Activated T-helper 1 cell treated with anti-CD3 and anti-CD28 coated beads, Interleukin-12 subunit alpha, Interleukin-12 subunit beta, Interleukin-2, Interleukin-4 antibody, amounts not matched to agents 30 ng/mL and 10 ng/mL and 1 ng/mL, durations not matched to agents 14 hours and 24 hours and 36 hours (primary cell): ENCODE results near the gene RNF167. TPM values are rescaled to one million over a fixed set of nuclear protein-coding genes. Genes with fewer than 3 reads are reported as not detected.
A peak's percentile ranks its signal among the peaks of the same experiment; 100 is the strongest.

Experiments
- DNase-seq: peaks from one replicate; pipeline ENCODE4 v3.0.0; 2021; ENCODE audit warnings: low spot score
- H3K27ac Mint-ChIP-seq: one replicate; pipeline ENCODE4 v1.8.0; 2021; ENCODE audit warnings: mild to moderate bottlenecking, mixed read lengths
- H3K27me3 Mint-ChIP-seq: one replicate; pipeline ENCODE4 v1.8.0; 2022; ENCODE audit warnings: mild to moderate bottlenecking, moderate library complexity, mixed read lengths; ENCODE audit not compliant: insufficient read depth
- H3K36me3 Mint-ChIP-seq: one replicate; pipeline ENCODE4 v1.8.0; 2021; ENCODE audit warnings: low read depth, mixed read lengths
- H3K4me1 Mint-ChIP-seq: one replicate; pipeline ENCODE4 v1.8.0; 2021; ENCODE audit warnings: low read depth, mixed read lengths
- H3K4me3 Mint-ChIP-seq: one replicate; pipeline ENCODE4 v1.8.0; 2021; ENCODE audit warnings: mild to moderate bottlenecking, moderate library complexity, mixed read lengths
- H3K9me3 Mint-ChIP-seq: one replicate; pipeline ENCODE4 v1.8.0; 2021; ENCODE audit warnings: mixed read lengths
- intact Hi-C: fragments of 100-400 bp; cut with micrococcal nuclease; formaldehyde crosslinking; loops from one replicate; pipeline ENCODE4 v1.15.1; 2024
- total RNA-seq: library from RNA; stranded (reverse); gene quantifications from 2 replicates; pipeline ENCODE4 v1.2.3, GENCODE V29; 2022

Gene RNF167
- 138 and 140 TPM in 2 replicates for total RNA-seq

DNA sequence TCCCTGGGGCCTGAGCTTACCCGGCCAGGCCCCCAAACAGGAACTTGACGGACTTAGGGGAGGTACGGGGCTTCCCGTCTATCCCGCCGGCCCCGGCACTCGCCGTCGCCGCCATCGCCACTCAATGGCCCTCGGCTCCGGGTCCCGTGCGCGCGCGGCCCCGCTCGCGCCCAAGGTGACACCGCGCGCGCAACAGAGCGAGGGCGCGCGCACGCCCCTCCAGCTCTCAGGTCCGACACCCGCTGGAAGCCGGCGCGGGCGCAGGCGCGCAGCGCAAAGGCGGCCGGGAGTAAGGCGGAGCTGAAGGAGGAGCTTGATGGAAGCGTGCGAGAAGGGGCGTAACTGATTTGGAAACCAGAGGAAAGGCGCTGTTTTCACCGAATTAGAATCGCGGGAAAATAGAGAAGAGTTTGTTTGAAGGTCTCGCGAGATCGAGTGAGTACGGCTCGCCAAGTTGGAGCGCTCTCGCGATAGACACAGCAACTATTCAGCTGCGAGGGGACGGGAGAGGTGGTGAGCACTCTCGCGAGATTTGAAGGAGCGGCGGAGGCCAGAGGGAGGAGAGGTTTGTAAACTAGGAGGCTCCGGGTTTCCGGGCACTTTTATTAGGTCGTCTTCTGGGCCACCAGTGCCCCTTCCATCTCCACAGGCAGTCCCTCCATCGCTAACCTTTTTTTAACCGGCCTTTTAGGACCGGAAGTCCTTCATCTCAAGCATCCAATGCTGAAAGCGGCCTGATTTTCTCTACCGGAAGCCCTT is at the start of gene RNF167, which contains the start of gene SLC25A11:
Gene RNF167, plus strand, starts transcription at position 473 of the 759 bp plus-strand sequence. CDS start 642 bp downstream, outside the sequence.
Gene SLC25A11, minus strand, starts transcription at position 251 of the 759 bp plus-strand sequence. Its CDS starts 136 bp downstream, at position 115.
- H3K27ac Mint-ChIP-seq: peak within 1 kb of the TSS; percentile 94

GRCh38 chr17:4891411-4892410 is 48.4 kb upstream of the RNF167 start:
- peaks cover 5% of the 10 kb centered on the region for H3K4me1 Mint-ChIP-seq
- no peak for DNase-seq
- intact Hi-C loops: no loop called here
- no peaks in the 10 kb centered on the region for H3K27me3 Mint-ChIP-seq
- no peaks in the 10 kb centered on the region for H3K9me3 Mint-ChIP-seq
- H3K4me3 Mint-ChIP-seq: no peak overlapping the region
- peaks cover 13% of the 10 kb centered on the region for H3K36me3 Mint-ChIP-seq
- no peak overlapping the region for H3K27ac Mint-ChIP-seq

More for the DNA sequence above, at the start of gene RNF167, which contains the start of gene SLC25A11:
- Mint-ChIP-seq H3K36me3 (peaks cover 54% of the 10 kb centered on the region), H3K4me1 (peaks cover 56% of the 10 kb centered on the region), H3K9me3 (no peaks in the 10 kb centered on the region), H3K4me3 (peak within 1 kb of the TSS; percentile 100), H3K27me3 (no peaks in the 10 kb centered on the region)
- intact Hi-C loops: loop anchor here (1.0 to 5.0 kb wide), 9 partner anchors 8 to 573 kb away; partner anchors contain the start of genes C17orf107, INCA1, KIF1C and MED11
- DNase-seq: peak; percentile 98

DNA sequence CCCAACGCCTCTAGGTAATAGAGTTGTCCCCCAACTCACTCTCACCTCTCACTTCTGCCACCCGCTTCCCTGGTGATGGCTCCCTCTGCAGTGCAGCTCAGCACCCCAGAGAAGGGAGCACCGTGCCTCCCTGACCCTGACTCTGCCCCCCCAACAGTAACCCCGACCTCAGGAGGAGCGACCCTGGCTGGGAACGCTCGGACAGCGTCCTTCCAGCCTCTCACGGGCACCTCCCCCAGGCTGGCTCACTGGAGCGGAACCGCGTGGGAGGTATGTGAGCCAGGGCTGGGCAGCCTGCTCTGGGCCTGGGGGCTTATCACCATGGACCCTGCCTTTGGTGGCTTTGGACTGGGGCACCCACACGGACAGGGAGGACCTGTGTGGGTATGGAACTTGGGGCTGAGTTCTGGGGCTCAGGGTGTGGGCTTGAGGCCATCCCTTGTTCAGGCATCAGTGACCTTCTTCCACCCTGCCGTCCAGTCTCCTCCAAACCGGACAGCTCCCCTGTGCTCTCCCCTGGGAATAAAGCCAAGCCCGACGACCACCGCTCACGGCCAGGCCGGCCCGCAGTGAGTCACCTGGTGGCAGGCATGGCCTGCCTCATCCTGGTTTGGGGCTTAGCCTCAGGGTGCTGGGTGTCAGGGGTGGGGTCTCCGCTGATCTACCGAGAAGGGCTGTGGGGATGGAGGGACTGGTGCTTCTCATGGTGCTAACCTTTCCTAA is 47.4 kb upstream of the RNF167 start:
- no peak overlapping the region for H3K4me3 Mint-ChIP-seq
- H3K27ac Mint-ChIP-seq: no peak overlapping the region
- DNase-seq: no peak

DNA sequence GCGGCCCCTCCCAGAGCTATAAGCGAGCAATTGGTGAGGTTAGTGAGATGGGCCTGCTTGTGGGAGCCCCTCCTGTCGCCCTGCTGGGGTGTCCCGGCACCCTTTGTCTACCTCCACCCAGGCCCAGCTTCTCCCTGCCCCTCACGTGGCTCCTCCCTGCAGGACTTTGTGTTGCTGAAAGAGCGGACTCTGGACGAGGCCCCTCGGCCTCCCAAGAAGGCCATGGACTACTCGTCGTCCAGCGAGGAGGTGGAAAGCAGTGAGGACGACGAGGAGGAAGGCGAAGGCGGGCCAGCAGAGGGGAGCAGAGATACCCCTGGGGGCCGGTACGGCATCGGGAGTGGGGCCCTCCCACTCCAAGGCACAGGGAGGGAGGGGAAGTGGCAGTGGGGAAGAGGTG is 46.8 kb upstream of the RNF167 start:
- Mint-ChIP-seq H3K27ac (no peak overlapping the region), H3K4me1 (peaks cover 5% of the 10 kb centered on the region), H3K27me3 (no peaks in the 10 kb centered on the region), H3K4me3 (no peak overlapping the region), H3K9me3 (no peaks in the 10 kb centered on the region), H3K36me3 (peaks cover 8% of the 10 kb centered on the region)
- DNase-seq: no peak
- intact Hi-C loops: no loop called here

More for the DNA sequence above, 47.4 kb upstream of the RNF167 start:
- H3K4me1 Mint-ChIP-seq: peaks cover 5% of the 10 kb centered on the region
- peaks cover 8% of the 10 kb centered on the region for H3K36me3 Mint-ChIP-seq
- H3K27me3 Mint-ChIP-seq: no peaks in the 10 kb centered on the region
- no peaks in the 10 kb centered on the region for H3K9me3 Mint-ChIP-seq
- intact Hi-C loops: no loop called here

DNA sequence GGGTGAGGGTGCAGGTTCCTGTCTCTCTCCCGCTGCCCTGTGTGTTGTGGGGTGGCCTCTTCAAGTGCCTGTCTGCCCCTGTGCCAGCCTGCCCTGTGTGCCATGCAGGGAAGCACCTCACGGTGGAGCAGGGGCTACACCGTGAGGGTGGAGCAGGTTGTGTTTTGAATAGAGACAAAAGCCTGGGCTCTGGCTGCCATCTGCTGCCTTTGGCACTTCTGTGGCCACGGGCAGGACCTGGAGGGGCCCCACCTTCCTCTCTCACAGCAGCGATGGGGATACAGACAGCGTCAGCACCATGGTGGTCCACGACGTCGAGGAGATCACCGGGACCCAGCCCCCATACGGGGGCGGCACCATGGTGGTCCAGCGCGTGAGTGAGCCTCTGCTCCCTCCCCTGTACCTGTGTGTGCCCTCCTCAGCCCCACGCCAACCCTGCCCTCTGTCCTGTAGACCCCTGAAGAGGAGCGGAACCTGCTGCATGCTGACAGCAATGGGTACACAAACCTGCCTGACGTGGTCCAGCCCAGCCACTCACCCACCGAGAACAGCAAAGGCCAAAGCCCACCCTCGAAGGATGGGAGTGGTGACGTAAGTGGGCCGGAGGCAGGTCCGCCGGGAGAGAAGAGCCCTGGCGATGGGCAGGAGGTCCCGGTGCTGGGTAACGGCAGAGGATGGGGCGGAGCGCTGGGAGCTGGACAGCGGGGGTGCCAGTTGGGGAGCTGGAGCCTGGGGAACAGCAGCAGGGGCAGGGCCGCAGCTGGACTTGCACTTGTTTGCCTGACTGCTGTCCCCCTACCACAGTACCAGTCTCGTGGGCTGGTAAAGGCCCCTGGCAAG is 46.1 kb upstream of the RNF167 start:
- H3K4me1 Mint-ChIP-seq: peaks cover 8% of the 10 kb centered on the region
- peaks cover 8% of the 10 kb centered on the region for H3K36me3 Mint-ChIP-seq
- H3K27ac Mint-ChIP-seq: no peak overlapping the region
- no peak for DNase-seq
- no peak overlapping the region for H3K4me3 Mint-ChIP-seq
- H3K27me3 Mint-ChIP-seq: no peaks in the 10 kb centered on the region
- intact Hi-C loops: no loop called here
- no peaks in the 10 kb centered on the region for H3K9me3 Mint-ChIP-seq

- intact Hi-C loops: no loop called here
- no peaks in the 10 kb centered on the region for H3K9me3 Mint-ChIP-seq
- no peak overlapping the region for H3K27ac Mint-ChIP-seq
- H3K4me3 Mint-ChIP-seq: no peak overlapping the region
- no peak for DNase-seq
- H3K4me1 Mint-ChIP-seq: peaks cover 10% of the 10 kb centered on the region
- H3K36me3 Mint-ChIP-seq: peaks cover 8% of the 10 kb centered on the region
- H3K27me3 Mint-ChIP-seq: peaks cover 8% of the 10 kb centered on the region
Measured at GRCh38 chr17:4895121-4895520, 44.9 kb upstream of the RNF167 start.

DNA sequence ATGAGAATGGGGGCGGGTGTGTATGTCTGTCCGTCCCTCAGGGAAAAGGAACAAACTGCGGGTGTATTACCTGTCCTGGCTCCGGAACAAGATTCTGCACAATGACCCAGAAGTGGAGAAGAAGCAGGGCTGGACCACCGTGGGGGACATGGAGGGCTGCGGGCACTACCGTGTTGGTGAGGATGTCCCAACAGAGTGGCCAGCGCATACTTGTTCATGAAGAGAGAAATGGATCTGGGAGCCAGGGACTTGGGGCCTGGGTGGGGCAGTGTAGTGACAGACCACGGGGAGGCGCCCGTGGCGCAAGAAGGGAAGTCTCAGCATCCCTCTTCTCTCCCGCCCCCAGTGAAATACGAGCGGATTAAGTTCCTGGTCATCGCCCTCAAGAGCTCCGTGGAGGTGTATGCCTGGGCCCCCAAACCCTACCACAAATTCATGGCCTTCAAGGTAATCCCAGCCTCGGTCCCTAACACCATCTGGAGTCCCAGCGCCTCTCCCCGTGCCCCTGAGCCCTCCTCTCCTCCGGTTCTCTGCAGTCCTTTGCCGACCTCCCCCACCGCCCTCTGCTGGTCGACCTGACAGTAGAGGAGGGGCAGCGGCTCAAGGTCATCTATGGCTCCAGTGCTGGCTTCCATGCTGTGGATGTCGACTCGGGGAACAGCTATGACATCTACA is 44.3 kb upstream of the RNF167 start:
- peaks cover 8% of the 10 kb centered on the region for H3K36me3 Mint-ChIP-seq
- no peaks in the 10 kb centered on the region for H3K9me3 Mint-ChIP-seq
- intact Hi-C loops: no loop called here
- no peak overlapping the region for H3K4me3 Mint-ChIP-seq
- peaks cover 10% of the 10 kb centered on the region for H3K4me1 Mint-ChIP-seq
- peaks cover 8% of the 10 kb centered on the region for H3K27me3 Mint-ChIP-seq
- DNase-seq: no peak
- H3K27ac Mint-ChIP-seq: no peak overlapping the region

GRCh38 chr17:4896332-4897197 is 43.5 kb upstream of the RNF167 start:
- Mint-ChIP-seq H3K4me3 (no peak overlapping the region), H3K36me3 (peaks cover 8% of the 10 kb centered on the region), H3K27me3 (peaks cover 8% of the 10 kb centered on the region), H3K4me1 (peaks cover 10% of the 10 kb centered on the region), H3K27ac (no peak overlapping the region), H3K9me3 (no peaks in the 10 kb centered on the region)
- no peak for DNase-seq
- intact Hi-C loops: no loop called here

DNA sequence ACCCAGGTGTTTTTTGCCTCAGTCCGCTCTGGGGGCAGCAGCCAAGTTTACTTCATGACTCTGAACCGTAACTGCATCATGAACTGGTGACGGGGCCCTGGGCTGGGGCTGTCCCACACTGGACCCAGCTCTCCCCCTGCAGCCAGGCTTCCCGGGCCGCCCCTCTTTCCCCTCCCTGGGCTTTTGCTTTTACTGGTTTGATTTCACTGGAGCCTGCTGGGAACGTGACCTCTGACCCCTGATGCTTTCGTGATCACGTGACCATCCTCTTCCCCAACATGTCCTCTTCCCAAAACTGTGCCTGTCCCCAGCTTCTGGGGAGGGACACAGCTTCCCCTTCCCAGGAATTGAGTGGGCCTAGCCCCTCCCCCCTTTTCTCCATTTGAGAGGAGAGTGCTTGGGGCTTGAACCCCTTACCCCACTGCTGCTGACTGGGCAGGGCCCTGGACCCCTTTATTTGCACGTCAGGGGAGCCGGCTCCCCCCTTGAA is 42.8 kb upstream of the RNF167 start:
- Mint-ChIP-seq H3K27ac (no peak overlapping the region), H3K36me3 (peaks cover 8% of the 10 kb centered on the region), H3K9me3 (no peaks in the 10 kb centered on the region), H3K27me3 (peaks cover 8% of the 10 kb centered on the region), H3K4me3 (no peak overlapping the region), H3K4me1 (peaks cover 10% of the 10 kb centered on the region)
- intact Hi-C loops: no loop called here
- DNase-seq: no peak

DNA sequence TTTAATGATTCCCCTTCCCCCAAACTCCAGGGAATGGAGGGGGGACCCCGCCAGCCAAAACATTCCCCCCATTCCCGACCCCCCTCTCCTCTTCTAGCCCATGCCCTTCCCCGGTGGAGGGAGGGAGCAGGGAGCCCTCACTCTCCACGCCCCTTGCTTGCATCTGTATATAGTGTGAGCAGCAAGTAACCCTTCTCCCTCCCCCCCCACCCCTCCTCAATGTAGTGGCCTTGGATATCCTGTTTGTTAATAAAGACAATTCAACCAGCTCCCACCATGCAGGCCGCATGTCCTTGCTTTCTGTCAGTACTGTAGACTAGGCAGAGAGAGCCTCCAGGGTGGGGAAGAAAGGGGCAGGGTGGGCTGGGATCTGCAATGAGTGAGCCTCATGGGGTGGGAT is 42.3 kb upstream of the RNF167 start:
- intact Hi-C loops: no loop called here
- peaks cover 6% of the 10 kb centered on the region for H3K36me3 Mint-ChIP-seq
- peaks cover 8% of the 10 kb centered on the region for H3K27me3 Mint-ChIP-seq
- no peaks in the 10 kb centered on the region for H3K9me3 Mint-ChIP-seq
- peaks cover 14% of the 10 kb centered on the region for H3K4me1 Mint-ChIP-seq
- no peak overlapping the region for H3K4me3 Mint-ChIP-seq
- H3K27ac Mint-ChIP-seq: no peak overlapping the region
- no peak for DNase-seq
